Measurements from ENCODE around the gene MAGI1.

Gene MAGI1

GRCh38 chr3:65734382-65734781 lies 304.3 kb downstream of the MAGI1 start:
- H3K36me3 ChIP-seq (ENCODE audit: low read length): no peaks in the 10 kb centered on the region
- H3K9ac ChIP-seq (ENCODE audit: low read length): no peak overlapping the region
- no peaks in the 10 kb centered on the region for H3K9me3 ChIP-seq (ENCODE audit: insufficient read depth, low read length)
- H3K79me2 ChIP-seq (ENCODE audit: insufficient read depth, low read length): no peaks in the 10 kb centered on the region
- no peak overlapping the region for H3K4me3 ChIP-seq (ENCODE audit: insufficient read depth, low read length, poor library complexity, severe bottlenecking)
- H3K9me2 ChIP-seq (replicated peaks; ENCODE audit: insufficient read depth, low read length): no peaks in the 10 kb centered on the region
- TF ChIP-seq EZH2phosphoT487 (conservative IDR thresholded peaks at IDR 0.05; ENCODE audit: low read length) (no peak), CTCF (IDR thresholded peaks at IDR 0.05; ENCODE audit: insufficient read depth, low read length, poor library complexity, severe bottlenecking) (no peak)
- H3F3A ChIP-seq (ENCODE audit: insufficient read depth): no peaks in the 10 kb centered on the region
- H4K20me1 ChIP-seq (ENCODE audit: low read depth, low read length): no peaks in the 10 kb centered on the region
- H3K27ac ChIP-seq (ENCODE audit: low read depth, low read length): no peak overlapping the region
- H3K27me3 ChIP-seq (ENCODE audit: low read length): no peaks in the 10 kb centered on the region
- H2AFZ ChIP-seq (ENCODE audit: low read depth, low read length, severe bottlenecking): no peak overlapping the region
- H3K4me2 ChIP-seq (ENCODE audit: low read depth, low read length, poor library complexity, severe bottlenecking): no peak overlapping the region

DNA sequence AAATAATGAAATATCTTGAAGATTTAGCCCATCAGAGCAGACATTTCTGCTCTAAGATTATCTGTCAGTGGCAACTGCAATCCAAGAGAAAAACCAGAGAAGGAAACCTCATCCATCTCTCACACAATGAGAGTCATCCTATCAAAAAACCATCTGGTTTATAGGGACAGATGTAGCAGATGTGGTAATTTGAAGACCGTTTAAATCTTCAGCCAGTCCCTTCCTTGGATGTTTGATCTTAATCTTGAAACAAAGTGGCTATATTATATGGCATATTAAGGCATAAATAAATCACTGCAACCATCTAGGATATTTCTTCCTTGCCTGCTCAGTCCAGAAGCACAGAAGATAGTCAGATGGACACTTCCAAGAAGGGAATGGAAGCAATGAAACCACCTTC lies 305.3 kb downstream of the MAGI1 start:
- Histone ChIP-seq H3K9ac (ENCODE audit: low read length) (no peak overlapping the region), H3K4me2 (ENCODE audit: low read depth, low read length, poor library complexity, severe bottlenecking) (no peak overlapping the region), H2AFZ (ENCODE audit: low read depth, low read length, severe bottlenecking) (no peak overlapping the region), H3K27ac (ENCODE audit: low read depth, low read length) (no peak overlapping the region), H3K27me3 (ENCODE audit: low read length) (no peaks in the 10 kb centered on the region), H3K4me3 (ENCODE audit: insufficient read depth, low read length, poor library complexity, severe bottlenecking) (no peak overlapping the region), H3K9me2 (replicated peaks; ENCODE audit: insufficient read depth, low read length) (no peaks in the 10 kb centered on the region), H3F3A (ENCODE audit: insufficient read depth) (no peaks in the 10 kb centered on the region), H3K36me3 (ENCODE audit: low read length) (no peaks in the 10 kb centered on the region), H4K20me1 (ENCODE audit: low read depth, low read length) (no peaks in the 10 kb centered on the region), H3K9me3 (ENCODE audit: insufficient read depth, low read length) (no peaks in the 10 kb centered on the region), H3K79me2 (ENCODE audit: insufficient read depth, low read length) (no peaks in the 10 kb centered on the region)
- no peak for TF ChIP-seq CTCF (IDR thresholded peaks at IDR 0.05; ENCODE audit: insufficient read depth, low read length, poor library complexity, severe bottlenecking)
- TF ChIP-seq EZH2phosphoT487 (conservative IDR thresholded peaks at IDR 0.05; ENCODE audit: low read length): no peak

- H3K9me3 ChIP-seq (ENCODE audit: insufficient read depth, low read length): no peaks in the 10 kb centered on the region
- no peaks in the 10 kb centered on the region for H4K20me1 ChIP-seq (ENCODE audit: low read depth, low read length)
- no peak for TF ChIP-seq EZH2phosphoT487 (conservative IDR thresholded peaks at IDR 0.05; ENCODE audit: low read length)
- TF ChIP-seq CTCF (IDR thresholded peaks at IDR 0.05; ENCODE audit: insufficient read depth, low read length, poor library complexity, severe bottlenecking): peak; percentile 46
- H3K27ac ChIP-seq (ENCODE audit: low read depth, low read length): no peak overlapping the region
- no peaks in the 10 kb centered on the region for H3K36me3 ChIP-seq (ENCODE audit: low read length)
- H2AFZ ChIP-seq (ENCODE audit: low read depth, low read length, severe bottlenecking): no peak overlapping the region
- no peaks in the 10 kb centered on the region for H3K79me2 ChIP-seq (ENCODE audit: insufficient read depth, low read length)
- H3K9ac ChIP-seq (ENCODE audit: low read length): no peak overlapping the region
- H3K27me3 ChIP-seq (ENCODE audit: low read length): no peaks in the 10 kb centered on the region
- H3F3A ChIP-seq (ENCODE audit: insufficient read depth): no peaks in the 10 kb centered on the region
- no peak overlapping the region for H3K4me2 ChIP-seq (ENCODE audit: low read depth, low read length, poor library complexity, severe bottlenecking)
- no peak overlapping the region for H3K4me3 ChIP-seq (ENCODE audit: insufficient read depth, low read length, poor library complexity, severe bottlenecking)
- H3K9me2 ChIP-seq (replicated peaks; ENCODE audit: insufficient read depth, low read length): no peaks in the 10 kb centered on the region
Measured at GRCh38 chr3:65732051-65732935, 306.4 kb downstream of the MAGI1 start.
